A549 (cell line): Measurements from ENCODE around the gene KCNQ1OT1. TPM values are rescaled to one million over a fixed set of nuclear protein-coding genes. Genes with fewer than 3 reads are reported as not detected.

Experiments
- ATAC-seq, 2 experiments: fragments of 200-7000 bp in 1 of 2; fragments of >200 bp in 1 of 2; cut with Nextera tagmentation in 1 of 2; cut with Tn5 transposase in 1 of 2; 3 replicates each; pipeline versions ENCODE4 v1.8.0 to v1.9.1; 2018 to 2020; ENCODE audit warnings: mild to moderate bottlenecking in 1 of 2, moderate library complexity in 1 of 2
- CTCF ChIA-PET: fragments of 300-600 bp; sonication (Branson Sonifier 250); formaldehyde crosslinking; extraction: SDS; loops from one replicate; lab custom pipeline; 2021; ENCODE audit warnings: antibody characterized with exemption, inconsistent platforms; lab: Yijun Ruan, JAX
- POLR2A ChIA-PET: fragments of 350-600 bp; formaldehyde crosslinking; extraction: SDS; loops from one replicate; lab custom pipeline; 2021; ENCODE audit warnings: antibody characterized with exemption, inconsistent platforms; lab: Yijun Ruan, JAX
- DNase-seq, 2 experiments: peaks; one replicate each; pipeline versions ENCODE4 v3.0.0 to v3.0.0-alpha.2; 2011 to 2016; ENCODE audit warnings: low read depth in 1 of 2, low spot score in 1 of 2
- FAIRE-seq: peaks from 2 replicates; lab custom pipeline; 2011; peaks lifted over from hg19 to GRCh38; lab: Jason Lieb, UNC
- H3K27ac ChIP-seq, 2 experiments: fragments of >200 bp; sonication (Bioruptor Twin); formaldehyde crosslinking; 3 replicates each; pipeline ENCODE4 v1.5.1; 2016 to 2017
- H3K4me1 ChIP-seq: fragments of >200 bp; sonication (Bioruptor Twin); formaldehyde crosslinking; 3 replicates; pipeline ENCODE4 v1.6.1; 2016
- H3K4me2 ChIP-seq: fragments of >200 bp; sonication (Bioruptor Twin); formaldehyde crosslinking; 3 replicates; pipeline ENCODE4 v1.6.1; 2016
- H3K4me3 ChIP-seq: fragments of >200 bp; sonication (Bioruptor Twin); formaldehyde crosslinking; 3 replicates; pipeline ENCODE4 v1.5.1; 2016
- H3K9me3 ChIP-seq: fragments of >200 bp; sonication (Bioruptor Twin); formaldehyde crosslinking; 3 replicates; pipeline ENCODE4 v1.6.1; 2016
- EHF ChIP-seq: fragments of 250-450 bp; sonication (Bioruptor Pico); IDR thresholded peaks from 2 replicates; pipeline ENCODE4 v1.5.0; 2020; ENCODE audit warnings: mild to moderate bottlenecking
- FOSB ChIP-seq: fragments of 250-450 bp; sonication (Bioruptor Pico); IDR thresholded peaks from 2 replicates; pipeline ENCODE4 v1.5.0; 2020; ENCODE audit warnings: mild to moderate bottlenecking, moderate library complexity
- FOXS1 ChIP-seq: fragments of 250-450 bp; sonication (Bioruptor Pico); IDR thresholded peaks from 2 replicates; pipeline ENCODE4 v1.5.0; 2020; ENCODE audit warnings: mild to moderate bottlenecking, moderate library complexity
- HMGXB4 ChIP-seq: fragments of 250-450 bp; sonication (Bioruptor Pico); IDR thresholded peaks from 2 replicates; pipeline ENCODE4 v1.5.0; 2021; ENCODE audit warnings: mild to moderate bottlenecking, moderate library complexity, borderline replicate concordance
- HOXA7 ChIP-seq: fragments of 250-450 bp; sonication (Bioruptor Pico); IDR thresholded peaks from 2 replicates; pipeline ENCODE4 v1.5.0; 2020; ENCODE audit warnings: mild to moderate bottlenecking, moderate library complexity
- NR3C1 ChIP-seq: fragments of >200 bp; sonication (Bioruptor Twin); formaldehyde crosslinking; IDR thresholded peaks from 3 replicates; pipeline ENCODE4 v1.6.1; 2017
- RFX5 ChIP-seq: fragments of 450-650 bp; IDR thresholded peaks from 2 replicates; pipeline ENCODE4 v1.7.1; 2014; ENCODE audit warnings: antibody characterized with exemption, mild to moderate bottlenecking, moderate library complexity
- SREBF2 ChIP-seq: fragments of 450-650 bp; IDR thresholded peaks from 2 replicates; pipeline ENCODE4 v1.6.1; 2014; ENCODE audit warnings: mild to moderate bottlenecking, moderate library complexity
- ZC3H11A ChIP-seq: fragments of 450-650 bp; IDR thresholded peaks from 2 replicates; pipeline ENCODE4 v1.6.1; 2014; ENCODE audit warnings: antibody characterized with exemption, mild to moderate bottlenecking
- ZNF302 ChIP-seq: fragments of 250-450 bp; sonication (Bioruptor Pico); IDR thresholded peaks from 2 replicates; pipeline ENCODE4 v1.9.0; 2021; ENCODE audit warnings: inconsistent platforms, mild to moderate bottlenecking, moderate library complexity
- WGBS: methylation state at CpG from one replicate; pipeline ENCODE4 v1.1.6; 2017; ENCODE audit errors: missing lambda C conversion rate; 5-methylcytosine and 5-hydroxymethylcytosine counted together
- polyA plus RNA-seq, 4 experiments: library from polyadenylated mRNA; depleted of rRNA in 3 of 4; stranded (reverse); fragments of >200 nt; fragmentation: RNase III in 1 of 4; extraction: RNeasy Plus Mini Kit Qiagen cat#74134 plus additional on column Dnase treatment in 1 of 4; gene quantifications; 2 replicates in 3 of 4; 3 replicates in 1 of 4; pipeline ENCODE4 v1.2.3, GENCODE V29; 2011 to 2017
- TF ChIP-seq, protein P1 (sequence below): fragments of 450-650 bp; IDR thresholded peaks from 2 replicates; pipeline ENCODE4 v1.6.1; 2014; ENCODE audit warnings: antibody characterized with exemption
- TF ChIP-seq, protein P2 (sequence below): fragments of 150-350 bp; IDR thresholded peaks from 2 replicates; pipeline ENCODE4 v1.6.1; 2014; ENCODE audit warnings: low read depth, mild to moderate bottlenecking, low read length

KCNQ1OT1 gene
- polyA plus RNA-seq, 2 of the 4 experiments (the other 2 are of a cell fraction) = 0.03 to 0.13 TPM

GRCh38 chr11:2661173-2662023, 38.4 kb downstream of the KCNQ1OT1 start (continued):
- TF ChIP-seq ZC3H11A = no peak
- TF ChIP-seq, protein P1, sequence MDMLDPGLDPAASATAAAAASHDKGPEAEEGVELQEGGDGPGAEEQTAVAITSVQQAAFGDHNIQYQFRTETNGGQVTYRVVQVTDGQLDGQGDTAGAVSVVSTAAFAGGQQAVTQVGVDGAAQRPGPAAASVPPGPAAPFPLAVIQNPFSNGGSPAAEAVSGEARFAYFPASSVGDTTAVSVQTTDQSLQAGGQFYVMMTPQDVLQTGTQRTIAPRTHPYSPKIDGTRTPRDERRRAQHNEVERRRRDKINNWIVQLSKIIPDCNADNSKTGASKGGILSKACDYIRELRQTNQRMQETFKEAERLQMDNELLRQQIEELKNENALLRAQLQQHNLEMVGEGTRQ = no peak
- TF ChIP-seq, protein P2, sequence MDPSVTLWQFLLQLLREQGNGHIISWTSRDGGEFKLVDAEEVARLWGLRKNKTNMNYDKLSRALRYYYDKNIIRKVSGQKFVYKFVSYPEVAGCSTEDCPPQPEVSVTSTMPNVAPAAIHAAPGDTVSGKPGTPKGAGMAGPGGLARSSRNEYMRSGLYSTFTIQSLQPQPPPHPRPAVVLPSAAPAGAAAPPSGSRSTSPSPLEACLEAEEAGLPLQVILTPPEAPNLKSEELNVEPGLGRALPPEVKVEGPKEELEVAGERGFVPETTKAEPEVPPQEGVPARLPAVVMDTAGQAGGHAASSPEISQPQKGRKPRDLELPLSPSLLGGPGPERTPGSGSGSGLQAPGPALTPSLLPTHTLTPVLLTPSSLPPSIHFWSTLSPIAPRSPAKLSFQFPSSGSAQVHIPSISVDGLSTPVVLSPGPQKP = no peak
- TF ChIP-seq RFX5 = no peak
- no peak for TF ChIP-seq ZNF302 (CRISPR knock-in tag)
- no peak for TF ChIP-seq FOSB
- TF ChIP-seq SREBF2 = no peak
- TF ChIP-seq, all 56 proteins: peak for 0

DNA sequence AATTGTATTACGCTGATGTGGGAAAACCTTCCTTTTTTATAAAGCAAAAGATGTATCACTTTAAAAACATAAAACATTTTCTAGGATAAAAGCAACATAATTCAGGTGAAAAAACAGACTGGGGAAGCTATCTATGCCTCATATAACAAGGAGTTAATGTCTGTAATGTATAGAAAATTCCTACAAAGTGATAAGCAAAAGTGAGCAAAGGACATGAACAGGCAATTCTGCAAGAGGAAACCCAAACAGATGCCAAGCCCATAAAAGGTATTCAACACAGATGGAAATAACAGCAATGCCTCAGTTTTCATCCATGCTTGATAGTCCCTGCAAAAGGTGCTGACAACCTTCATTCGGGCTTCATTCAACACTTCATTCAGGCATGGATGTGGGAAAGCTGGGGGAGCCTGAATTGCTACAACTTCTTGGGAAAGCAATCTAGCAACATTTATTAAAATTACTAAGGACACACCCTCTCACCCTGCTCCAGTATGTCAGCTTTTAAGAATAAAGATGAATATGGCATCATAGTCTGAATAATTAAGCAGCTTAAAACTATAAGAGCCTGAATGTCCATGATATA, 39.3 kb downstream of the KCNQ1OT1 start:
- Histone ChIP-seq H3K4me3 (no peak overlapping the region), H3K27ac (no peak overlapping the region), H3K9me3 (peaks cover 83% of the 10 kb centered on the region), H3K4me1 (no peaks in the 10 kb centered on the region), H3K4me2 (no peak overlapping the region)
- TF ChIP-seq NR3C1 (no peak), HMGXB4 (CRISPR knock-in tag) (no peak)
- WGBS = 86% methylated on average over 2 of the region's 2 CpGs
- ATAC-seq (no peak), DNase-seq (peak in 1 of 2 experiments; percentile 17), FAIRE-seq (no peak)
- ChIA-PET POLR2A (no interaction called here), CTCF (interaction anchor here (0.9 kb wide), 1 partner anchor 235 kb away, joined by 3 read pairs; no protein-coding TSS in a partner anchor)

- no peak for DNase-seq
- ATAC-seq = no peak
- Histone ChIP-seq H3K4me3 (no peak overlapping the region), H3K4me2 (no peak overlapping the region), H3K4me1 (no peaks in the 10 kb centered on the region), H3K9me3 (peaks cover 96% of the 10 kb centered on the region), H3K27ac (no peak overlapping the region)
- FAIRE-seq = no peak
- WGBS = 80% methylated on average over 8 of the region's 8 CpGs
- ChIA-PET CTCF (no interaction called here), POLR2A (no interaction called here)
- TF ChIP-seq EHF (CRISPR knock-in tag) = no peak
- no peak for TF ChIP-seq FOXS1 (CRISPR knock-in tag)
- no peak for TF ChIP-seq ZC3H11A
Observed at GRCh38 chr11:2657697-2658284, 42.0 kb downstream of the KCNQ1OT1 start.

GRCh38 chr11:2656859-2657258, 42.9 kb downstream of the KCNQ1OT1 start:
- DNase-seq (no peak), FAIRE-seq (no peak), ATAC-seq (no peak)
- 88% methylated on average over 1 of the region's 1 CpG for WGBS
- Histone ChIP-seq H3K4me1 (no peaks in the 10 kb centered on the region), H3K9me3 (peaks cover 97% of the 10 kb centered on the region), H3K4me3 (no peak overlapping the region), H3K4me2 (no peak overlapping the region), H3K27ac (no peak overlapping the region)
- CTCF ChIA-PET = no interaction called here
- POLR2A ChIA-PET = no interaction called here
- no peak for TF ChIP-seq HOXA7 (CRISPR knock-in tag)
